Measurements from ENCODE around the gene TSPAN14.

GRCh38 chr10:80515511-80515910 is 61.4 kb downstream of the TSPAN14 start:
- no peak for TF ChIP-seq POLR2AphosphoS5 (IDR thresholded peaks at IDR 0.05)
- no peak for TF ChIP-seq CTCF (IDR thresholded peaks at IDR 0.05)
- TF ChIP-seq POLR2A (IDR thresholded peaks at IDR 0.05): no peak
